Heart right ventricle (tissue), 16 donors: ENCODE results near the gene NOA1. TPM values are rescaled to one million over a fixed set of nuclear protein-coding genes. Genes with fewer than 3 reads are reported as not detected.

Experiments used
- ATAC-seq, 8 donors: fragments of 200-7000 bp; cut with Tn5 transposase; one replicate each; pipeline ENCODE4 v1.9.1; 2020; ENCODE audit warnings: mild to moderate bottlenecking in 8 of 8, moderate library complexity in 8 of 8, moderate number of reproducible peaks in 1 of 8
- DNase-seq, 2 donors: peaks; one replicate each; pipeline ENCODE4 v3.0.0-alpha.2; 2020
- H3K27ac ChIP-seq, 10 donors: fragments of 200-600 bp; sonication (generic) in 2 of 10; one replicate each; pipeline versions ENCODE4 v1.5.0 to v1.8.0; 2020 to 2022; ENCODE audit warnings: mild to moderate bottlenecking in 3 of 10
- H3K27me3 ChIP-seq, 7 donors: fragments of 200-600 bp; one replicate each; pipeline ENCODE4 v1.8.0; 2021 to 2022; ENCODE audit warnings: mild to moderate bottlenecking in 2 of 7
- H3K36me3 ChIP-seq, 9 donors: fragments of 200-600 bp; sonication (generic) in 1 of 9; one replicate each; pipeline versions ENCODE4 v1.5.0 to v1.8.0; 2020 to 2022; ENCODE audit warnings: mild to moderate bottlenecking in 2 of 9
- H3K4me1 ChIP-seq, 9 donors: fragments of 200-600 bp; sonication (generic) in 1 of 9; one replicate each; pipeline versions ENCODE4 v1.5.0 to v1.8.0; 2020 to 2022; ENCODE audit warnings: mild to moderate bottlenecking in 4 of 9
- H3K4me3 ChIP-seq, 10 donors: fragments of 200-600 bp; sonication (generic) in 2 of 10; one replicate each; pipeline versions ENCODE4 v1.5.0 to v1.8.0; 2020 to 2022; ENCODE audit warnings: mild to moderate bottlenecking in 7 of 10, moderate library complexity in 2 of 10
- H3K9me3 ChIP-seq, 11 donors: fragments of 200-600 bp in 10 of 11; sonication (generic) in 2 of 11; one replicate each; pipeline versions ENCODE4 v1.5.0 to v1.8.0; 2013 to 2022; ENCODE audit warnings: mild to moderate bottlenecking in 2 of 11, control low read depth in 1 of 11, moderate library complexity in 1 of 11
- WGBS, 2 donors: extraction: QIAGEN DNeasy Blood & Tissue Kit; methylation state at CpG; one replicate each; pipeline ENCODE4 v1.1.7; 2013; ENCODE audit warnings: inconsistent platforms in 1 of 2; 5-methylcytosine and 5-hydroxymethylcytosine counted together
- intact Hi-C, 10 donors: fragments of 100-400 bp; cut with DNase I; formaldehyde crosslinking; loops; one replicate each; pipeline versions ENCODE4 v1.11.1 to v1.14.2; 2022
- long read RNA-seq, 3 donors: library from polyadenylated mRNA; unstranded; transcript quantifications; one replicate each; pipeline ENCODE4 v2.0.0, GENCODE V29; 2020 to 2021
- polyA plus RNA-seq, 2 donors: library from polyadenylated mRNA; stranded (reverse); fragments of 200-250 nt; gene quantifications; one replicate each; pipeline ENCODE4 v1.2.3, GENCODE V29; 2013
- total RNA-seq, 10 donors: library from RNA; stranded (reverse); fragmentation: NEBNext Ultra II Directional in 3 of 10; extraction: Animal tissue kit (Norgen Biotek cat#: 25700) in 3 of 10; gene quantifications; one replicate each; pipeline versions ENCODE4 v1.2.1 to v1.2.4, GENCODE V29; 2021 to 2023
- TF ChIP-seq, protein P1 (sequence below), 9 donors: fragments of 200-600 bp; sonication (generic) in 2 of 9; IDR thresholded peaks; one replicate each; pipeline versions ENCODE4 v1.5.0 to v1.8.0; 2021 to 2022; ENCODE audit warnings: antibody characterized with exemption in 9 of 9, mild to moderate bottlenecking in 5 of 9, moderate library complexity in 1 of 9
- donor health status: Arrhythmogenic right ventricular cardiomyopathy.
- donor health status: ischemic (EF 13 %, LVEDD 7.1; RV severe dilation, severe dysfunction).
- donor health status: healthy with polysubstance abuse.
- donor health status: DM: no; HTN: yes; CAD: no.
- donor health status: DM: no; HTN: no; CAD: no.
- donor health status: ischemic (EF 25% LVEDD 6.9; RV normal size, moderate dysfunction).
- donor health status: ischemic (EF 25% LVEDD 5.7; RV mildly dilated, moderate dysfunction).
- donor health status: healthy.
- donor health status: DM: yes; HTN: yes; CAD: no.
- donor health status: Ischemic cardiomyopathy.
- donor health status: ischemic (EF 35%, LVEDD 5.7; RV mildly dilated, moderate dysfunction).
- donor health status: nonischemic (EF 11% LVEDD 7.7; RV severe dilation, severe dysfunction).
- donor health status: DM: yes; HTN: yes; CAD: no.
- donor health status: PGD.
- donor health status: ischemic (EF 29% LVEDD 5.4; RV normal size, mild dysfunction).
- donor health status: nonischemic (EF 23%, LVEDD 6.1; RV moderate dilation, normal function).

Gene NOA1
- total RNA-seq (10 to 100 TPM; 11.0 to 14.7 (median 12.6) TPM), polyA plus RNA-seq (10 to 100 TPM in 1 of 2 donors, 1 to 10 TPM in 1; 3.6 to 10.1 TPM)
- long read RNA-seq, donor 1, transcript NOA1-201 (7 exons, 3,415 nt) = major isoform, 80 of 88 reads
- long read RNA-seq, donor 1, partial matches to known transcripts = 3 of 88 reads
- long read RNA-seq, donor 1, other reads (novel, unspliced or antisense) = 5 of 88 reads
- long read RNA-seq, donor 2, transcript NOA1-201 (7 exons, 3,415 nt) = major isoform, 65 of 74 reads
- long read RNA-seq, donor 2, partial matches to known transcripts = 5 of 74 reads
- long read RNA-seq, donor 2, other reads (novel, unspliced or antisense) = 4 of 74 reads
- long read RNA-seq, donor 3, transcript NOA1-201 (7 exons, 3,415 nt) = major isoform, 202 of 211 reads
- long read RNA-seq, donor 3, partial matches to known transcripts = 3 of 211 reads
- long read RNA-seq, donor 3, other reads (novel, unspliced or antisense) = 6 of 211 reads

DNA sequence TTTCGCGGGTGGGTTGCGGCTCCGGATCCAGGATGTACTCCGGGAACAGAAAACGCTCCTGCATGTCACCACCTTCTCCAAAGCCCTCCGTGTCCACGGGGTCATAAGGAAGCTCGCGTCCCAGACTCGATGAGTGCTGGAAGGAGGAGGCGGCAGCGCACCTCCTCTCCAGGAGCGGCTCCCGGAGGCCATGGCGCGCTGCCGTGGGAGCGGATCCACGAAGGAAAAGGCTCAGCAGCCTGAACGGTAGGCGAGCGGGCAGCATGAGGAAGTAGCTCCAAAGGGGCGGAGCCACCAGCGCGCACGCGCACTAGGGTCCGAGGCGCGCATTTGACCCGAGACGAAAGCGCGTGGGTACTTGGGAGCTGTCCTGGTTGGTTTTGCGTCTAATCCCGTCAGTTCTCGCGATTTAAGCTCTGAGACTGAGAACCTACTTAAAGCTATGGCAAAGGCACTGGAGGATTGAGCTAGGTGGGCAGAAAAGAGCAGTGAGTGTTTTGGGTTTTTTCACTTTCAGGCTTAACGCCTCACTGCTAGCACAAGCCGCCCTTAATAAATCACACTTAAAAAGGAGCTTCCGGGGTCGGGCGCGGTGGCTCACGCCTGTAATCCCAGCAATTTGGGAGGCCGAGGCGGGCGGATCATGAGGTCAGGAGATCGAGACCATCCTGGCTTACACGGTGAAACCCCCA is at the start of gene NOA1:
Gene NOA1 (minus strand): TSS at position 286 of the 692 bp plus-strand sequence. CDS start 21 bp downstream, at position 265.
- TF ChIP-seq, protein P1, sequence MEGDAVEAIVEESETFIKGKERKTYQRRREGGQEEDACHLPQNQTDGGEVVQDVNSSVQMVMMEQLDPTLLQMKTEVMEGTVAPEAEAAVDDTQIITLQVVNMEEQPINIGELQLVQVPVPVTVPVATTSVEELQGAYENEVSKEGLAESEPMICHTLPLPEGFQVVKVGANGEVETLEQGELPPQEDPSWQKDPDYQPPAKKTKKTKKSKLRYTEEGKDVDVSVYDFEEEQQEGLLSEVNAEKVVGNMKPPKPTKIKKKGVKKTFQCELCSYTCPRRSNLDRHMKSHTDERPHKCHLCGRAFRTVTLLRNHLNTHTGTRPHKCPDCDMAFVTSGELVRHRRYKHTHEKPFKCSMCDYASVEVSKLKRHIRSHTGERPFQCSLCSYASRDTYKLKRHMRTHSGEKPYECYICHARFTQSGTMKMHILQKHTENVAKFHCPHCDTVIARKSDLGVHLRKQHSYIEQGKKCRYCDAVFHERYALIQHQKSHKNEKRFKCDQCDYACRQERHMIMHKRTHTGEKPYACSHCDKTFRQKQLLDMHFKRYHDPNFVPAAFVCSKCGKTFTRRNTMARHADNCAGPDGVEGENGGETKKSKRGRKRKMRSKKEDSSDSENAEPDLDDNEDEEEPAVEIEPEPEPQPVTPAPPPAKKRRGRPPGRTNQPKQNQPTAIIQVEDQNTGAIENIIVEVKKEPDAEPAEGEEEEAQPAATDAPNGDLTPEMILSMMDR (IDR thresholded peaks at IDR 0.05) = no peak
- Histone ChIP-seq H3K36me3 (peaks cover 0 to 43% (median 16%) of the 10 kb centered on the region in 9 donors), H3K4me3 (peak within 1 kb of the TSS; percentile 69 to 98 (median 83)), H3K27me3 (no peaks in the 10 kb centered on the region), H3K9me3 (peaks cover 0 to 16% (median 12%) of the 10 kb centered on the region in 11 donors), H3K27ac (peak within 1 kb of the TSS; percentile 68 to 94 (median 89)), H3K4me1 (peaks cover 0 to 63% (median 53%) of the 10 kb centered on the region in 9 donors)
- intact Hi-C loops = loop anchor here in 5 of 10 donors (5.0 to 10.0 kb wide), 5 partner anchors 65 to 540 kb away; partner anchors contain the start of genes REST (in 4 of the 5), IGFBP7 (in 2 of the 5), PAICS (in 1 of the 5) and PPAT (in 1 of the 5)
- ATAC-seq (peak; percentile 91 to 95 (median 93)), DNase-seq (peak; percentile 98)
- 0% methylated on average over 51 of the region's 51 CpGs for WGBS, 2 donors

DNA sequence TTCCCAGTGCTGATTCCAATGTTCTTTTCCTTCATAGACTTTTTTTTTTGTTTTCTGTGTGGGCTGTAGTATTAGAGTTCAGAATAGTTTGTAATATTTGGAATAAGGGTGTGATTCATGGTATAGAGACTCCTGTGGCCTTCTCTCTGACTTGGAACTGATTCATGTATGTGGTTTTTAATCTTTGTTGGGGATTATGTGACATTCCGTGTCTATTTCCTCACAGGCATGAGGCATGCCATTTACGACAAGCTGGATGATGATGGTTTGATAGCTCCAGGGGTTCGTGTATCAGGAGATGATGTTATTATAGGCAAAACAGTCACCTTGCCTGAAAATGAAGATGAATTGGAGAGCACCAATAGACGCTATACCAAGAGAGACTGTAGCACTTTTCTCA is 45.7 kb upstream of the NOA1 start:
- peaks cover 0 to 100% (median 67%) of the 10 kb centered on the region in 9 donors for H3K36me3 ChIP-seq
- no peaks in the 10 kb centered on the region for H3K9me3 ChIP-seq
- 78 to 84% methylated on average over 4 of the region's 4 CpGs for WGBS, 2 donors
- H3K27ac ChIP-seq = peak overlapping the region in 2 of 10 donors; percentile 5 to 15
- intact Hi-C loops = no loop called here
- peaks cover 0 to 31% (median 23%) of the 10 kb centered on the region in 9 donors for H3K4me1 ChIP-seq
- TF ChIP-seq, protein P1 (IDR thresholded peaks at IDR 0.05) = no peak
- DNase-seq = no peak
- H3K27me3 ChIP-seq = no peaks in the 10 kb centered on the region
- no peak overlapping the region for H3K4me3 ChIP-seq
- no peak for ATAC-seq

DNA sequence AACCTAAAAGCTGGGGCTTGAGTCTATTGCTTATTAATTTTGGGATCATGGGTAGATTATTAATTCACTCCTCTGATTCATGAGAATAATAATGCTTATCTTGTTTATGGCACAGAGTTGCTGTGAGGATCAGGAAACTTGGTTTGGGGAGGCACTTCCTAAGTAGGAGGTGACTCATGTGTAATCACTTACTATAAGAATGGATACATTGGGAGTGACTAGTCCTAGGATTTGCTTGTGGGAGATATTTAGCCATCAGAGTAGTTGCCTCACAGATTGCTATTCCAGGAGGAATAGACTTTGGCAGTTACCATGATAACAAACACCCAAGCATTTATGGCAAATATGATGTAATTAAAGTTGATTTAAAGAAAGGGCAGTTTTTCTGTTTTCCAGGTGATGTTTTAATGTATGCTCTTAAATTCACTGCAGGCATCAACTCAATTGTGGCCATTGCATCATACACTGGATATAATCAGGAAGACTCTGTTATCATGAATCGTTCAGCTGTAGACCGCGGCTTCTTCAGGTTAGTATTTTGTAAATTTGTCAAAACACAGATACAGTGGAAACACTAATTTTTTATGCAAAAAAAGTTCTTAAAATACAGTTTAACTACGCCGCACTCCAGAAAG is 43.2 kb upstream of the NOA1 start:
- peak overlapping the region in 6 of 10 donors; percentile 11 to 71 (median 32) for H3K27ac ChIP-seq
- H3K4me1 ChIP-seq = peaks cover 0 to 31% (median 23%) of the 10 kb centered on the region in 9 donors
- peaks cover 0 to 100% (median 59%) of the 10 kb centered on the region in 9 donors for H3K36me3 ChIP-seq
- intact Hi-C loops = no loop called here
- no peaks in the 10 kb centered on the region for H3K27me3 ChIP-seq
- H3K9me3 ChIP-seq = no peaks in the 10 kb centered on the region
- TF ChIP-seq, protein P1 (IDR thresholded peaks at IDR 0.05) = no peak
- ATAC-seq (peak in 6 of 8 donors; percentile 53 to 78 (median 72)), DNase-seq (no peak)
- H3K4me3 ChIP-seq = no peak overlapping the region
- 64 to 73% methylated on average over 5 of the region's 5 CpGs for WGBS, 2 donors

DNA sequence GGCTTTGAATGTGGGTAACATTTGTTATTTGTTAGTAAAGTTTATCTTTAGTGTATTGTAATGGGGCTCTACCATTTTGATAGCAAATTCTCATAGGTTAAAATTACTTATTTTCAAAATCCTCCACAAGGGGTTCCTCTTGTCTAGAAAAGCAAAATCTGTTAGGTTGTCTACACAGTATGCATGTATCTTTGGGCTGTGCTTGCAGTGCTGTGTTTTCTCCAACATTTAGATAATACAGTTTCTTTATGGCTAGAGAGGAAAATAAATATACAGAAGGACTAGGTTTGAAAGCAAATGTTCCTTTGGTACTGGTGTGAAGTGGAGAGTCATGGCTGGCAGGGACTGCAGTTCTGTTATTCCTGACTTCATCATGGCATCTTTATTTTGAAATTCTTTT is 41.6 kb upstream of the NOA1 start:
- ATAC-seq = peak in 5 of 8 donors; percentile 16 to 35 (median 23)
- DNase-seq = no peak
- no peaks in the 10 kb centered on the region for H3K27me3 ChIP-seq
- no peak overlapping the region for H3K4me3 ChIP-seq
- TF ChIP-seq, protein P1 (IDR thresholded peaks at IDR 0.05) = peak in 5 of 9 donors; percentile 12 to 37 (median 24)
- peak overlapping the region in 2 of 10 donors; percentile 17 to 71 for H3K27ac ChIP-seq
- intact Hi-C loops = no loop called here
- no peaks in the 10 kb centered on the region for H3K9me3 ChIP-seq
- H3K4me1 ChIP-seq = peaks cover 0 to 31% (median 23%) of the 10 kb centered on the region in 9 donors
- H3K36me3 ChIP-seq = peaks cover 0 to 100% (median 59%) of the 10 kb centered on the region in 9 donors
